GM12878 (cell line): ENCODE results near the gene GPC6. TPM values are rescaled to one million over a fixed set of nuclear protein-coding genes. Genes with fewer than 3 reads are reported as not detected.

ENCODE experiments used
- ATAC-seq: fragments of 200-7000 bp; cut with Tn5 transposase; 3 replicates; pipeline ENCODE4 v1.9.1; 2020; ENCODE audit warnings: mild to moderate bottlenecking, moderate library complexity
- BruUV-seq: library from RNA; stranded (reverse); fragments of 400-500 nt; replicated peaks from 2 replicates; lab custom pipeline; 2021; lab: Mats Ljungman, UMichigan
- CTCF ChIA-PET: fragments of 300-600 bp; sonication (Branson Sonifier 250); formaldehyde crosslinking; extraction: SDS; loops from one replicate; lab custom pipeline; 2021; ENCODE audit warnings: inconsistent platforms; lab: Yijun Ruan, JAX
- POLR2A ChIA-PET: fragments of 350-600 bp; formaldehyde crosslinking; extraction: SDS; loops from one replicate; lab custom pipeline; 2021; ENCODE audit warnings: inconsistent platforms; lab: Charles Lee
- RAD21 ChIA-PET: fragments of 300-600 bp; sonication (Branson Sonifier 250); formaldehyde crosslinking; loops from one replicate; lab custom pipeline; 2023; ENCODE audit warnings: antibody characterized with exemption; ENCODE audit not compliant: unreplicated experiment; lab: Charles Lee
- SMC1A ChIA-PET: fragments of 300-600 bp; sonication (Branson Sonifier 250); formaldehyde crosslinking; loops from one replicate; lab custom pipeline; 2023; ENCODE audit not compliant: unreplicated experiment, uncharacterized antibody; lab: Charles Lee
- DNase-seq: peaks from one replicate; pipeline ENCODE4 v3.0.0-alpha.2; 2011; ENCODE audit warnings: low read depth, low spot score
- FAIRE-seq: peaks from 3 replicates; lab custom pipeline; 2011; peaks lifted over from hg19 to GRCh38; lab: Jason Lieb, UNC
- H2AFZ ChIP-seq: 2 replicates; pipeline ENCODE4 v1.6.0; 2011; ENCODE audit warnings: low read depth, low read length, control low read depth; ENCODE audit not compliant: control insufficient read depth
- H3K27ac ChIP-seq: 2 replicates; pipeline ENCODE4 v1.5.1; 2011; ENCODE audit warnings: control low read depth; ENCODE audit not compliant: control insufficient read depth, insufficient read depth
- H3K27me3 ChIP-seq, 2 experiments: replicated peaks in 1 of 2; 2 replicates each; pipeline versions ENCODE4 v1.6.0 to v1.6.1; 2011; ENCODE audit warnings: low read length in 1 of 2; ENCODE audit not compliant: control insufficient read depth in 2 of 2, insufficient read depth in 2 of 2
- H3K36me3 ChIP-seq, 2 experiments: 2 replicates each; pipeline ENCODE4 v1.5.1; 2011; ENCODE audit warnings: low read length in 1 of 2; ENCODE audit not compliant: control insufficient read depth in 2 of 2, insufficient read depth in 2 of 2
- H3K4me1 ChIP-seq: 2 replicates; pipeline ENCODE4 v1.6.1; 2011; ENCODE audit warnings: mild to moderate bottlenecking, low read length, moderate library complexity, mixed read lengths; ENCODE audit not compliant: control insufficient read depth, insufficient read depth
- H3K4me2 ChIP-seq: 2 replicates; pipeline ENCODE4 v1.6.0; 2011; ENCODE audit warnings: control low read depth; ENCODE audit not compliant: control insufficient read depth, insufficient read depth
- H3K4me3 ChIP-seq: fragments of 200-600 bp; sonication (generic); 2 replicates; pipeline ENCODE4 v1.5.1; 2016
- H3K79me2 ChIP-seq: 2 replicates; pipeline ENCODE4 v1.6.0; 2011; ENCODE audit warnings: low read length; ENCODE audit not compliant: control insufficient read depth, insufficient read depth
- H3K9ac ChIP-seq: 2 replicates; pipeline ENCODE4 v1.8.0; 2011; ENCODE audit warnings: low read length, control low read depth, mixed read lengths; ENCODE audit not compliant: control insufficient read depth, insufficient read depth
- H3K9me3 ChIP-seq: replicated peaks from 3 replicates; pipeline ENCODE4 v1.5.1; 2011; ENCODE audit warnings: mild to moderate bottlenecking, low read length; ENCODE audit not compliant: control insufficient read depth, insufficient read depth
- H4K20me1 ChIP-seq: 2 replicates; pipeline ENCODE4 v1.6.0; 2011; ENCODE audit not compliant: control insufficient read depth, insufficient read depth
- ATF7 ChIP-seq: fragments of 450-650 bp; IDR thresholded peaks from 2 replicates; pipeline ENCODE4 v1.6.1; 2016; ENCODE audit warnings: low read depth, mild to moderate bottlenecking
- CHD1 ChIP-seq: IDR thresholded peaks from 2 replicates; pipeline ENCODE4 v1.6.1; 2012; ENCODE audit warnings: low read depth, low read length, improper control_type of control experiment
- CHD4 ChIP-seq: fragments of 200-600 bp; sonication (generic); IDR thresholded peaks from 2 replicates; pipeline ENCODE4 v1.6.1; 2016; ENCODE audit warnings: mild to moderate bottlenecking
- HDAC6 ChIP-seq: fragments of 200-600 bp; sonication (generic); IDR thresholded peaks from one replicate; pipeline ENCODE4 v1.8.0; 2017; ENCODE audit warnings: antibody characterized with exemption; ENCODE audit not compliant: unreplicated experiment
- KLF5 ChIP-seq: fragments of 450-650 bp; IDR thresholded peaks from 2 replicates; pipeline ENCODE4 v1.6.1; 2014; ENCODE audit warnings: mild to moderate bottlenecking; ENCODE audit not compliant: partially characterized antibody
- MEF2A ChIP-seq: IDR thresholded peaks from 2 replicates; pipeline ENCODE4 v1.6.1; 2011; ENCODE audit warnings: low read depth, mild to moderate bottlenecking, low read length, moderate library complexity; ENCODE audit not compliant: insufficient read depth
- MTA2 ChIP-seq: fragments of 450-650 bp; IDR thresholded peaks from 2 replicates; pipeline ENCODE4 v1.6.1; 2016; ENCODE audit warnings: low read depth, mild to moderate bottlenecking, moderate library complexity
- SUZ12 ChIP-seq: fragments of 200-600 bp; sonication (generic); IDR thresholded peaks from one replicate; pipeline ENCODE4 v1.6.1; 2018; ENCODE audit warnings: antibody characterized with exemption, mild to moderate bottlenecking; ENCODE audit not compliant: unreplicated experiment
- ZNF207 ChIP-seq: fragments of 450-650 bp; IDR thresholded peaks from 2 replicates; pipeline ENCODE4 v1.6.1; 2014; ENCODE audit warnings: antibody characterized with exemption, mild to moderate bottlenecking, borderline replicate concordance
- WGBS: methylation state at CpG from one replicate; pipeline ENCODE4 v1.1.6; 2016; ENCODE audit warnings: low lambda C conversion rate; ENCODE audit not compliant: insufficient replicate concordance, insufficient coverage; ENCODE audit errors: missing lambda C conversion rate; 5-methylcytosine and 5-hydroxymethylcytosine counted together
- in situ Hi-C: fragments of 300-500 bp; cut with MboI; formaldehyde crosslinking; loops from 9 replicates; pipeline ENCODE4 v1.14.3; 2018; ENCODE audit warnings: mixed read lengths
- intact Hi-C: fragments of 100-400 bp; cut with micrococcal nuclease; formaldehyde crosslinking; loops from one replicate; pipeline ENCODE4 v1.14.2; 2022; ENCODE audit not compliant: unreplicated experiment
- polyA plus RNA-seq, 11 experiments: library from polyadenylated mRNA; depleted of rRNA in 4 of 11; unstranded in 6 of 11; stranded (reverse) in 5 of 11; fragments of >200 nt; fragmentation: Nextera tagmentation in 4 of 11; fragmentation: Illumina TruSeq in 1 of 11; extraction: Ambion mirVana in 4 of 11; extraction: Trizol in 1 of 11; gene quantifications; 1 replicate in 1 of 11; 2 replicates in 10 of 11; pipeline versions ENCODE4 v1.2.1 to v1.2.3, GENCODE V29; 2011 to 2016; ENCODE audit warnings: inconsistent platforms in 2 of 11, missing spikeins in 2 of 11, low read depth in 1 of 11
- total RNA-seq, 4 experiments: library from RNA; depleted of rRNA in 3 of 4; stranded (reverse); fragments of >200 nt in 3 of 4; fragmentation: Illumina TruSeq in 1 of 4; extraction: Trizol in 1 of 4; gene quantifications; 2 replicates each; pipeline versions ENCODE4 v1.2.1 to v1.2.3, GENCODE V29; 2013 to 2021
- TF ChIP-seq, protein P1 (sequence below): IDR thresholded peaks from 2 replicates; pipeline ENCODE4 v1.6.1; 2012; ENCODE audit warnings: mild to moderate bottlenecking, low read depth, low read length

GPC6 gene
- total and polyA plus RNA-seq, 10 of the 15 experiments (the other 5 are each of a cell fraction or from before 2014, with no cell fraction given), result 0.03 to 0.04 (median 0.03) TPM; not detected in 7

DNA sequence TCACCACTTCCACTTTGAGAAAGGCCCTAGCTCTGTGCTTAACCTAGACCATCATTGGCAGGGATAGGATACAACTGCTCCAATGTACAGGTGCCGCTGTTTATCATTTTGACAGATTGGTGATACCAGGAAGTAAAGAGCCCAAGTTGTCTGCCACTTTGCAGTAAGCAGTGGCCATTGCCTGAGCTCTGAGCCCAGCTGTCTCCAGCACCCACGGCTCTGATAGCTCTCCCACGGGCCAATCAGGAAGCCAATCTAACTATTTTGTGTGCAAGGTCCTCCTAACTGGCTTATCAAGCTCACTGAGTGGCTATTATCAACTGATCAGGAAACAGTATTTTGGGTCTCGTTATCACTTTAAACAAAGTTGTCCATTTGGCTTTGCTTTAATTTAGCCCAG lies 1071.7 kb downstream of the GPC6 start:
- WGBS, result 48% methylated on average over 4 of the region's 4 CpGs
- Histone ChIP-seq H3K27ac (no peak overlapping the region), H3K4me2 (no peak overlapping the region), H3K4me1 (no peaks in the 10 kb centered on the region), H3K79me2 (no peaks in the 10 kb centered on the region), H3K9ac (no peak overlapping the region), H3K9me3 (no peaks in the 10 kb centered on the region), H3K27me3 (no peaks in the 10 kb centered on the region; a peak in 1 of 4 replicates), H3K36me3 (no peaks in the 10 kb centered on the region), H4K20me1 (no peaks in the 10 kb centered on the region), H2AFZ (no peak overlapping the region), H3K4me3 (no peak overlapping the region)
- intact Hi-C loops (no loop called here), in situ Hi-C loops (no loop called here)
- CTCF ChIA-PET, result no interaction called here
- ATAC-seq (no peak), DNase-seq (no peak), FAIRE-seq (no peak)
- RAD21 ChIA-PET, result no interaction called here
- POLR2A ChIA-PET, result no interaction called here
- SMC1A ChIA-PET, result no interaction called here
- no peak for TF ChIP-seq MEF2A
- TF ChIP-seq MTA2, result no peak
- TF ChIP-seq, protein P1, sequence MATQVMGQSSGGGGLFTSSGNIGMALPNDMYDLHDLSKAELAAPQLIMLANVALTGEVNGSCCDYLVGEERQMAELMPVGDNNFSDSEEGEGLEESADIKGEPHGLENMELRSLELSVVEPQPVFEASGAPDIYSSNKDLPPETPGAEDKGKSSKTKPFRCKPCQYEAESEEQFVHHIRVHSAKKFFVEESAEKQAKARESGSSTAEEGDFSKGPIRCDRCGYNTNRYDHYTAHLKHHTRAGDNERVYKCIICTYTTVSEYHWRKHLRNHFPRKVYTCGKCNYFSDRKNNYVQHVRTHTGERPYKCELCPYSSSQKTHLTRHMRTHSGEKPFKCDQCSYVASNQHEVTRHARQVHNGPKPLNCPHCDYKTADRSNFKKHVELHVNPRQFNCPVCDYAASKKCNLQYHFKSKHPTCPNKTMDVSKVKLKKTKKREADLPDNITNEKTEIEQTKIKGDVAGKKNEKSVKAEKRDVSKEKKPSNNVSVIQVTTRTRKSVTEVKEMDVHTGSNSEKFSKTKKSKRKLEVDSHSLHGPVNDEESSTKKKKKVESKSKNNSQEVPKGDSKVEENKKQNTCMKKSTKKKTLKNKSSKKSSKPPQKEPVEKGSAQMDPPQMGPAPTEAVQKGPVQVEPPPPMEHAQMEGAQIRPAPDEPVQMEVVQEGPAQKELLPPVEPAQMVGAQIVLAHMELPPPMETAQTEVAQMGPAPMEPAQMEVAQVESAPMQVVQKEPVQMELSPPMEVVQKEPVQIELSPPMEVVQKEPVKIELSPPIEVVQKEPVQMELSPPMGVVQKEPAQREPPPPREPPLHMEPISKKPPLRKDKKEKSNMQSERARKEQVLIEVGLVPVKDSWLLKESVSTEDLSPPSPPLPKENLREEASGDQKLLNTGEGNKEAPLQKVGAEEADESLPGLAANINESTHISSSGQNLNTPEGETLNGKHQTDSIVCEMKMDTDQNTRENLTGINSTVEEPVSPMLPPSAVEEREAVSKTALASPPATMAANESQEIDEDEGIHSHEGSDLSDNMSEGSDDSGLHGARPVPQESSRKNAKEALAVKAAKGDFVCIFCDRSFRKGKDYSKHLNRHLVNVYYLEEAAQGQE, result no peak
- TF ChIP-seq CHD4, result no peak
- no peak for TF ChIP-seq SUZ12
- TF ChIP-seq ATF7, result no peak
- TF ChIP-seq CHD1, result no peak
- no peak for TF ChIP-seq ZNF207
- TF ChIP-seq KLF5, result no peak
- TF ChIP-seq HDAC6, result no peak
- no TSS peak for BruUV-seq
